ENCODE data around the gene FAM228B. TPM values are rescaled to one million over a fixed set of nuclear protein-coding genes. Genes with fewer than 3 reads are reported as not detected.
A peak's percentile ranks its signal among the peaks of the same experiment; 100 is the strongest.

FAM228B gene
- total and polyA plus RNA-seq, 9 of the 15 experiments (the other 6 are each of a cell fraction or from before 2014, with no cell fraction given): 1.1 to 3.7 (median 2.6) TPM

DNA sequence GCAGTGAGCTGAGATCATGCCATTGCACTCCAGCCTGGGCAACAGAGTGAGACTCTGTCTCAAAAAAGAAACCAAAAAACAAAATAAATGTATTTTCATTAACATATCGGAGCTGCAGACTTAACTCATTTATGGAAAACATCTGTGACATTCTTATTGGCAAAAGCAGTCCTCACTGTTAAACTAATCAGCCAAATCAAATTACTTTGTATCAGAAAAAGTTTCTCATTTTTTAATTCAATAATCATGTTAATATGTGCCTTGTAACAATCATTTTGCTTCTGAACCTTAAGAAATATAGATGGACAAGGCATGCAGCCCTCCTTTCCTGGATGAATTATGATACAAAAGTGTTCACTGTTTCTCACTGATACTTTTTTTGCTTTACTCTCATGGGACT lies 20.6 kb upstream of the FAM228B start:
- 59% methylated on average over 1 of the region's 1 CpG for WGBS (ENCODE audit: insufficient coverage, low coverage, missing lambda C conversion rate)
- Histone ChIP-seq H3K4me3 (no peak overlapping the region), H3K27me3 (ENCODE audit: control insufficient read depth in 2 of 2, insufficient read depth in 2 of 2, low read length in 2 of 2) (peaks cover 0 to 6% of the 10 kb centered on the region in 2 experiments; a peak in 1 of 5 replicates), H3K9ac (ENCODE audit: insufficient read depth in 1 of 2, low read depth in 2 of 2, low read length in 2 of 2) (no peak overlapping the region), H3K9me3 (replicated peaks; ENCODE audit: control insufficient read depth, insufficient read depth, low read depth, low read length) (no peaks in the 10 kb centered on the region), H3K4me2 (ENCODE audit: insufficient read depth, low read length) (no peak overlapping the region), H2AFZ (ENCODE audit: low read depth, low read length) (no peak overlapping the region), H3K79me2 (ENCODE audit: control insufficient read depth, insufficient read depth, low read length) (no peaks in the 10 kb centered on the region), H4K20me1 (replicated peaks; ENCODE audit: control insufficient read depth, insufficient read depth, low read length) (no peaks in the 10 kb centered on the region), H3K27ac (ENCODE audit: extremely low read depth, low read depth, low read length) (no peak overlapping the region), H3K4me1 (replicated peaks in 1 of 2; ENCODE audit: control insufficient read depth in 2 of 2, insufficient read depth in 2 of 2, low read length in 2 of 2) (peaks cover 0 to 4% of the 10 kb centered on the region in 2 experiments; a peak in 2 of 5 replicates), H3K36me3 (ENCODE audit: control insufficient read depth, insufficient read depth, low read length) (no peaks in the 10 kb centered on the region), H3K9me1 (ENCODE audit: control insufficient read depth, insufficient read depth, low read length) (no peaks in the 10 kb centered on the region)
- DNase-seq (ENCODE audit: extremely low read depth in 1 of 4, low spot score in 3 of 4): no peak
- CTCF ChIA-PET (ENCODE audit: low intra/inter-chr PET ratio): interaction anchor here (0.6 kb wide), 2 partner anchors 124 to 277 kb away, joined by 3 read pairs; no protein-coding TSS in a partner anchor
- ATAC-seq: no peak
- BruUV-seq (replicated peaks): no TSS peak
- no peak for FAIRE-seq
- TF ChIP-seq GATA2 (CRISPR knock-in tag; IDR thresholded peaks at IDR 0.05) (no peak), CHCHD3 (CRISPR knock-in tag; IDR thresholded peaks at IDR 0.05) (no peak), POLR2H (tag; IDR thresholded peaks at IDR 0.05; ENCODE audit: low read depth) (no peak), GTF2E2 (tag; IDR thresholded peaks at IDR 0.05) (no peak)
- POLR2A ChIA-PET: interaction anchor here (0.7 kb wide), 2 partner anchors 8 to 456 kb away, joined by 3 to 5 read pairs; no protein-coding TSS in a partner anchor
- in situ Hi-C loops (cut with MboI) (no loop called here), intact Hi-C loops (cut with micrococcal nuclease) (no loop called here)

DNA sequence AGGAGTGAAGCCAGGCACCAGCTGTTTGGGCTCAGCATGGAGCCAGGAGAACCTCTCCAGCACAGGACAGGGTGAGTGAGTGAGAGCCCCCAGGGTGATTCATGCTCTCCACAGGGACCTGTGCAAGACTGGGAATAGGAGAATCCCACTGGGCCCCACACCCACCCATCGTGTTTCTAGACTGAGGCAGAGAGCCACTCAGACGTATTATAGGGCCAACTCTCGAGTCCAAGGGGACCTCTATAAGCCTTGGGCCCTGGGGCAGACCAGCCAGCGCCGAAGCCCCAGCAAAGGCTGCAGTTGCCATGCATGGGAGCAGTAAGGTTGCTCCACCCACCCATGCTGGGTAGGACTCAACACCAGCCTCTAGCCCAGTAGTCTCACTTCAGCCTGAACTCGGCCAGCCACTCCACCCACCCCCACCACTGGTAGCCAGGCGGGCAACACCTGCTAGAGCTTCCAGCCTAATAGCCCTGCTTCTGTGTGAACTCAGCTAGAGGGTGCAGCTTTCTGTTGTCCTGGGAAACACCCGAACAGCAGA lies 19.1 kb upstream of the FAM228B start:
- intact Hi-C loops (cut with micrococcal nuclease): no loop called here
- in situ Hi-C loops (cut with MboI): no loop called here
- Histone ChIP-seq H3K4me1 (replicated peaks in 1 of 2; ENCODE audit: control insufficient read depth in 2 of 2, insufficient read depth in 2 of 2, low read length in 2 of 2) (peaks cover 0 to 4% of the 10 kb centered on the region in 2 experiments; a peak in 2 of 5 replicates), H3K27me3 (ENCODE audit: control insufficient read depth in 2 of 2, insufficient read depth in 2 of 2, low read length in 2 of 2) (peaks cover 0 to 6% of the 10 kb centered on the region in 2 experiments; a peak in 1 of 5 replicates), H3K9me1 (ENCODE audit: control insufficient read depth, insufficient read depth, low read length) (no peaks in the 10 kb centered on the region), H2AFZ (ENCODE audit: low read depth, low read length) (no peak overlapping the region), H3K27ac (ENCODE audit: extremely low read depth, low read depth, low read length) (no peak overlapping the region), H3K4me3 (no peak overlapping the region), H3K4me2 (ENCODE audit: insufficient read depth, low read length) (no peak overlapping the region), H3K9ac (ENCODE audit: insufficient read depth in 1 of 2, low read depth in 2 of 2, low read length in 2 of 2) (peak overlapping the region in 1 of 2 experiments; percentile 74; a peak in 2 of 4 replicates), H3K79me2 (ENCODE audit: control insufficient read depth, insufficient read depth, low read length) (no peaks in the 10 kb centered on the region), H4K20me1 (replicated peaks; ENCODE audit: control insufficient read depth, insufficient read depth, low read length) (no peaks in the 10 kb centered on the region), H3K36me3 (ENCODE audit: control insufficient read depth, insufficient read depth, low read length) (no peaks in the 10 kb centered on the region), H3K9me3 (replicated peaks; ENCODE audit: control insufficient read depth, insufficient read depth, low read depth, low read length) (no peaks in the 10 kb centered on the region)
- WGBS (ENCODE audit: insufficient coverage, low coverage, missing lambda C conversion rate): 39% methylated on average over 8 of the region's 8 CpGs
- POLR2A ChIA-PET: interaction anchor here (0.6 to 1.1 kb wide), 5 partner anchors 15 to 102 kb away, joined by 3 to 4 read pairs (median 3); partner anchors contain the start of gene PFN4
- DNase-seq (ENCODE audit: extremely low read depth in 1 of 4, low spot score in 3 of 4) (no peak), ATAC-seq (peak; percentile 45), FAIRE-seq (no peak)
- CTCF ChIA-PET (ENCODE audit: low intra/inter-chr PET ratio): no interaction called here
- TF ChIP-seq POLR3G (IDR thresholded peaks at IDR 0.05; ENCODE audit: extremely low read depth, insufficient read length, insufficient replicate concordance): no peak
- no TSS peak for BruUV-seq (replicated peaks)
